KMS-11 (cell line): ENCODE measurements around the gene CYTH4.
A peak's percentile ranks its signal among the peaks of the same experiment; 100 is the strongest.

ENCODE experiments used
- H2AFZ ChIP-seq: fragments of 200-600 bp; sonication (generic); 2 replicates; pipeline ENCODE4 v1.6.1; 2016; ENCODE audit warnings: antibody characterized with exemption, mixed run types, low read depth
- H3K27ac ChIP-seq: fragments of 200-600 bp; sonication (generic); 2 replicates; pipeline ENCODE4 v1.6.1; 2016; ENCODE audit warnings: mild to moderate bottlenecking, mixed run types
- H3K27me3 ChIP-seq: fragments of 200-600 bp; sonication (generic); 2 replicates; pipeline ENCODE4 v1.6.1; 2017; ENCODE audit warnings: mild to moderate bottlenecking, low read depth, mixed run types, moderate library complexity; ENCODE audit not compliant: insufficient read depth
- H3K36me3 ChIP-seq: fragments of 200-600 bp; sonication (generic); 2 replicates; pipeline ENCODE4 v1.6.1; 2017; ENCODE audit warnings: mild to moderate bottlenecking, mixed run types; ENCODE audit not compliant: insufficient read depth
- H3K4me1 ChIP-seq: fragments of 200-600 bp; sonication (generic); 2 replicates; pipeline ENCODE4 v1.6.1; 2016; ENCODE audit warnings: mild to moderate bottlenecking, low read depth, mixed run types; ENCODE audit not compliant: poor library complexity, severe bottlenecking
- H3K4me2 ChIP-seq: fragments of 200-600 bp; sonication (generic); 2 replicates; pipeline ENCODE4 v1.7.0; 2016; ENCODE audit warnings: mild to moderate bottlenecking, mixed run types
- H3K4me3 ChIP-seq: fragments of 200-600 bp; sonication (generic); IDR thresholded peaks from 2 replicates; pipeline ENCODE4 v1.6.1; 2017; ENCODE audit warnings: low read depth, low read length, mixed read lengths; ENCODE audit not compliant: insufficient read depth
- H3K79me2 ChIP-seq: fragments of 200-600 bp; sonication (generic); 2 replicates; pipeline ENCODE4 v1.6.1; 2016; ENCODE audit warnings: low read depth, mixed run types; ENCODE audit not compliant: insufficient read depth
- H3K9ac ChIP-seq: fragments of 200-600 bp; sonication (generic); 2 replicates; pipeline ENCODE4 v1.6.1; 2016; ENCODE audit warnings: mild to moderate bottlenecking, mixed run types
- H4K20me1 ChIP-seq: fragments of 200-600 bp; sonication (generic); 2 replicates; pipeline ENCODE4 v1.6.1; 2016; ENCODE audit warnings: mild to moderate bottlenecking, mixed run types; ENCODE audit not compliant: insufficient read depth
- TF ChIP-seq, protein P1 (sequence below): fragments of 200-600 bp; sonication (generic); conservative IDR thresholded peaks from 2 replicates; pipeline ENCODE4 v1.6.1; 2017; ENCODE audit warnings: low read depth, mild to moderate bottlenecking, antibody characterized with exemption, low read length, moderate library complexity, mixed read lengths

Gene CYTH4

DNA sequence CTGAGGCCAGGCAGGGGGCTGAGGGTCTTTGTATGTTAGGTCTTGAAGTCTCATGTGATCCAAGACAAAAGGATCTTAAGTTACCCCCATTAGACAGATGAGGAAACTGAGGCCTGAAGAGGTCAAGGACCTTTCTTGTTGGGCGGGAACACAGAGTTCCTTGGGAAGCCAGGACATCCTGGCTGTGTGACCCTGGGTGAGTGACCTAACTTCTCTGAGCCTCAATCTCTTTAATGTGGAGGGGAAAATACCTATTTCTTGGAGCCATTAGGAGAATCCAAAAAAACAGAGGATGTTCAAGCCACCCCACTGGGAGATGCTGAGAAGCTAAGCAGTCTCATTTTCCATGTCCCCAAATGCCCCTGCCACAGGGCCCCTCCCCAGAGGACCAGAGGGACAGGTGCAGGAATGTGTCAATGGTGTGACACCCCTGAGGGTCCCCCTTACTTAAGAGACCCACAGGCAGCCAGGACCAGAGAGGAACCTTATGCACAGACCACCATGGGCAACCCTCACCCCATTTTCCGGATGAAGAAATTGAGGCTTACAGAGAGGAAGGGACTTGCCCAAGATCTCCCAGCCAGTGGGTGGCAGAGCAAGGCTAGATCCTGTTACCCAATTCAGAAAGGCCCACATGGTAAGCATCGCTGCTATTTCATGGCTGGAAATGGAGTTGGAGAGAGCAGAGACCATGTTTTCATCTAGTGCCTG, 46.3 kb upstream of the CYTH4 start:
- Histone ChIP-seq H3K9ac (no peak overlapping the region), H3K27me3 (no peaks in the 10 kb centered on the region), H3K36me3 (no peaks in the 10 kb centered on the region), H3K27ac (peak overlapping the region; percentile 3; the same call in 1 of the 2 replicates), H4K20me1 (no peaks in the 10 kb centered on the region), H3K4me2 (no peak overlapping the region), H3K79me2 (peaks cover 21% of the 10 kb centered on the region), H2AFZ (no peak overlapping the region), H3K4me1 (peaks cover 58% of the 10 kb centered on the region), H3K4me3 (no peak overlapping the region)
- TF ChIP-seq, protein P1, sequence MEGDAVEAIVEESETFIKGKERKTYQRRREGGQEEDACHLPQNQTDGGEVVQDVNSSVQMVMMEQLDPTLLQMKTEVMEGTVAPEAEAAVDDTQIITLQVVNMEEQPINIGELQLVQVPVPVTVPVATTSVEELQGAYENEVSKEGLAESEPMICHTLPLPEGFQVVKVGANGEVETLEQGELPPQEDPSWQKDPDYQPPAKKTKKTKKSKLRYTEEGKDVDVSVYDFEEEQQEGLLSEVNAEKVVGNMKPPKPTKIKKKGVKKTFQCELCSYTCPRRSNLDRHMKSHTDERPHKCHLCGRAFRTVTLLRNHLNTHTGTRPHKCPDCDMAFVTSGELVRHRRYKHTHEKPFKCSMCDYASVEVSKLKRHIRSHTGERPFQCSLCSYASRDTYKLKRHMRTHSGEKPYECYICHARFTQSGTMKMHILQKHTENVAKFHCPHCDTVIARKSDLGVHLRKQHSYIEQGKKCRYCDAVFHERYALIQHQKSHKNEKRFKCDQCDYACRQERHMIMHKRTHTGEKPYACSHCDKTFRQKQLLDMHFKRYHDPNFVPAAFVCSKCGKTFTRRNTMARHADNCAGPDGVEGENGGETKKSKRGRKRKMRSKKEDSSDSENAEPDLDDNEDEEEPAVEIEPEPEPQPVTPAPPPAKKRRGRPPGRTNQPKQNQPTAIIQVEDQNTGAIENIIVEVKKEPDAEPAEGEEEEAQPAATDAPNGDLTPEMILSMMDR = no peak

DNA sequence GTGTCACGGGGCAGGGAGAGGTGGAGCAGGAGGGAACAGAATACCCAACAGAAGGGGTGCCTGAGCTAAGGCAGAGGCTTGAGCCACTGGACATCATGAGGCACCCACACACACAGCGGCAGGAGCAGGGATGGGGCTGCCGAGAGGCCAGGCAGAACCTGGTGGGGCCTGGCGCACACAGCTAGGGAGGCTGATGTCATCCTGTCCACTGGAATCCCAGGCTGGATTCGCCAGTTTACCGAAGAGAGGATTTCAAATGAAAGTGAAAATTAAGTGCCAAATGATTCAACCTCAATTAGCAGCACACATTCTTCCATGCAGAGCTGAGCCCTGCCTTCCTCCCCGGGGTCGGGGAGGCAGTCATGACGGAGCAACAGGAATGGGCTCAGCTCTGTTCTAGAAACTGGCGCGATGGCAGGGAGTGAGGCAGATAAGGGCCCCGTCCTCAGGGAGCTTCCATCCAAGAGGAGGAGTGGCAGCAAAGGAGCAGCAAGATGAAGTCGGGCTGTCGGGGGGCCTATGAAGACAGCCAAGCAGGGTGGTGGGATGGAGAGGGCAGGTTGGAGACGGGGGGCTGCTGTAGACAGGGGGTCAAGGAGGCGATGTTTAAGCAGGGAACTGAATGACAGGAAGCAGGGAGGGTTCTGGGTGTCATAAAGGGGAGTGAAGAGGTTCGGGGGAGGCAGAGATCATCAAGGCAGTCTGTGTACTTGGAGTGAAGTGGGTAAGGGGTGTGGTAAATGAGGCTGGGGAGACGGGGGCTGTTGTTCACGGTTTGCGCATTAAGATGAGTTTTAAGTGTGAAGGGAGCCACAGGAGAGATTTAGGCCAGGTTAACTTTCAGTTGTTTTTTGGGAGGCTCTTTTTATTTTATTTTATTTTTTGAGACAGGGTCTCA, 44.7 kb upstream of the CYTH4 start:
- H3K27me3 ChIP-seq = no peaks in the 10 kb centered on the region
- no peaks in the 10 kb centered on the region for H4K20me1 ChIP-seq
- H3K79me2 ChIP-seq = peaks cover 34% of the 10 kb centered on the region
- H3K4me3 ChIP-seq = no peak overlapping the region
- H3K4me2 ChIP-seq = no peak overlapping the region
- H3K36me3 ChIP-seq = no peaks in the 10 kb centered on the region; the same call in 1 of the 2 replicates
- H3K27ac ChIP-seq = no peak overlapping the region
- peaks cover 52% of the 10 kb centered on the region for H3K4me1 ChIP-seq
- H2AFZ ChIP-seq = no peak overlapping the region
- no peak overlapping the region for H3K9ac ChIP-seq
- TF ChIP-seq, protein P1 = no peak

DNA sequence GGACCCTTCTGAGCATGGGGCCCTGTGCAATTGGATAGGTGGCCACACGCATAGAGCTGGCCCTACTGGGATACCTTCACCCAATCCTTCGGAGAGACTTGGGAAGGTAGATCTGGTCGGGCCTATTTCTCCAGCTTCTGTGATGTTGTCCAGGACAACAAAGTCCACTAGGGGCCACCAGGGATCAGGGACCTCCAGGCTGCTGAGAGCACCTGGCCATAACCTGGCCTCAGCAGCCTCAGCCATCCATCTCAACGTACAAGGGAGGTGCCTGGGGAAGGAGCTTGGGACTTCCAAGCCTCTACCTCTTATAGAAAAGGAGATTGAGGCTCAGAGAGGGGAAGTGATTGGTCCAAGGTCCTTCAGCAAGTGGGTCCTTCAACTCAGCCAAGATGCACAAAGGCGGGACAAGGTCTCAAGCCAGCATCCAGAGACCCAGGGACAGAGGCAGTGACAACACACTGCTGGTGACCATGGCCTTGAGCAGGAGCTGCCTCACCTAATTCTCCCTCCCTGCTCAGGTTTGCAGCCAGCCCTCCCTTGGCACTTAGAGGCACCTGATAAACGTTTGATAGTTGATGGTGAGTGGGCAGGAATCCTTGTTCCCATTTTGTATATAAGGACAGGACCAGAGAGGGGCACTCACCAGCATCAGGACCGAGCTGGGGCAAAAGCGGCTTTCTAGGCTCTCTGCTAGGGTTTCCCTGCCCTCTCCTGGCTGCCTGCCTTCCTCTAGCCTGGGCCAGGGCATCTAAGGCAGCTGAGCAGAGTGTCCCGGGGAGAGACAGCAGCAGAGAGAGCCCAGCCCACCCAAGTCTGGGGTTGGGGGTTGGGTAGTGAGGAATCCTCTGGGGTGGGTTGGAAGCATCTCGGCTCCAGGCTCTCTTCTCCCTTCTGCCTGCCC, 42.7 kb upstream of the CYTH4 start:
- Histone ChIP-seq H3K36me3 (no peaks in the 10 kb centered on the region; the same call in 1 of the 2 replicates), H3K27ac (no peak overlapping the region), H3K27me3 (no peaks in the 10 kb centered on the region), H3K4me1 (peaks cover 42% of the 10 kb centered on the region), H3K79me2 (peaks cover 46% of the 10 kb centered on the region), H4K20me1 (no peaks in the 10 kb centered on the region), H2AFZ (no peak overlapping the region), H3K4me3 (no peak overlapping the region), H3K9ac (no peak overlapping the region), H3K4me2 (no peak overlapping the region)
- TF ChIP-seq, protein P1 = no peak

DNA sequence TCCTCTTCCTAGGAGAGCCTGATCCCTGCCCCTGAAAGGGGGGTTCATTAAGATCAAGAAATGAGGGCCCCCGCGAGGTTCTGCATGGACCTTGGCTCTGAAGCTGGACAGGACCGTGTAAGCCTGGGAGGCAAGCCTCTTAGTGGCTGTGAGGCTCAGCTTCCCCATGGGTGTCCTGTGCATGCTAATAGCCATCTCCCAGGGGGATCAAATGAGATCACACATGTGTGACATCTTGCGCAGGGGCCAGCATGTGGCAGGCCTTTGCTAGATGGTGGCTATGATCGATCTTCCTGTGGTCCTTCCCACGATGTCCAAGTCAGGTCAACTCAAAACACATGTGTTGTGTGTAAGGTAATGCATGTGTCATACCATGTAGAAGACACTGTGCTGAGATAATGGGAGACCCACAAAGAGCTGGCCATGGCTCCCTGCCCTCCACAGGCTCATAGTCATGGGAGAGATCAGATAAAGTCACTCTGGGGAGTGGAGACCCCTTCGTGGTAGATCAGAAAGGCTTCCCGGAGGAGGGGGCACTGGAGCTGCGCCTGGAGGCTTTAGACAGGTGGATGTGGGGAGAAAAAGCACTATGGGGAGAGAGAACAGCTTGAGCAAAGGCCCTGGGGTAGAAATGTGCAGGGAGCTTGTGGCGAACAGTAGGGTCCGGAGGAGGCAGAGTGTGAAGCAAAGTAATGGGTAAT, 41.9 kb upstream of the CYTH4 start:
- H3K36me3 ChIP-seq = no peaks in the 10 kb centered on the region; the same call in 1 of the 2 replicates
- H3K27ac ChIP-seq = no peak overlapping the region
- TF ChIP-seq, protein P1 = no peak
- no peak overlapping the region for H2AFZ ChIP-seq
- H3K79me2 ChIP-seq = peaks cover 38% of the 10 kb centered on the region
- H4K20me1 ChIP-seq = no peaks in the 10 kb centered on the region
- H3K4me1 ChIP-seq = peaks cover 39% of the 10 kb centered on the region
- no peak overlapping the region for H3K9ac ChIP-seq
- no peak overlapping the region for H3K4me2 ChIP-seq
- no peak overlapping the region for H3K4me3 ChIP-seq
- no peaks in the 10 kb centered on the region for H3K27me3 ChIP-seq
